ENCODE data around the gene CRISPLD2.

The CRISPLD2 gene

DNA sequence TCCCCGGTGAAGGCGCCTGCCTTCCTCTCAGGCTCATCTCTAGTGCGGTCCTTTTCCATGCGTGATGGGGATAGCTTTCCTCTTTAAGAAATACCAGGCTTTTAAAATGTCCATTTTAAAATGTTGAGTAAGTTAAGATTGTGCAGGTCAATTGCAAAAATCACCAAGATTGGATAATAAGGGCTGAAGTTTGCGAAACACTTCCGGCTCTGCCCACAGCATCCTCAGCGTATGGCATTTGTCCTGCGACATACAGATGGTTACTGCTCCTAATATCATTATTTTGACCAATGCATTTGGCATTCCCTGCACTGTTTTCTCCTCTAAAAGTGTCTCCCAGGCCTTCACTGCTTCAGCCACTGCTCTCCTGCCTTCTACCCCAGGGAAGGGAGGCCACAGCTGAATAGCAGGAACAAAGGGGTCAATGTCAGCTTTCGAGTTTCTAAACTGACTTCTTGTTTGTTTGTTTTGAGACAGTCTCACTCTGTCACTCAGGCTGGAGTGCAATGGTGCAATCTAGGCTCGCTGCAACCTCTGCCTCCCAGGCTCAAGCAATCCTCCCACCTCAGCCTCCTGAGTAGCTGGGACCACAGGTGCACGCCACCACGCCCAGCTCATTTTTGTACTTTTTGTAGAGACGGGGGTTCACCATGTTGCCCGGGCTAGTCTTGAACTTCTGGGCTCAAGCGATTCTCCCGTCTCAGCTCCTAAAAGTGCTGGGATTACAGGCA lies 91.9 kb downstream of the CRISPLD2 start:
- no peak for DNase-seq (ENCODE audit: low read depth in 2 of 2)

DNA sequence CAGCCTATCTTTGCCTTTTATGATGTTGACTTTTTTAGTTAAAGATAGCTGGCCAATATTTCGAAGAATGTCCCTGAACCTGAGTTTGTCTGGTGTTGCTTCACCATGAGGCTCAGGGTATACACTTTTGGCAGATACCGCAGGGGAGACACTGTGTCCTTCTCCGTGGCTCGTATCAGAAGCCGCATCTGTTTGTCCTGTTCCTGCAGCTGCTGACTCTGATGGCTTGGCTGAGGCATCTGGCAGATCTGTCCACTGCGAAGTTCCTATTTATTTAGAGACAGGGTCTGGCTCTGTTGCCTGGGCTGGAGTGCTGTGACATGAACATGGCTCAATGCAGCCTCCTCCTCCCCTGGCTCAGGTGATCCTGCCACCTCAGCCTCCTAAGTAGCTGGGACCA lies 93.5 kb downstream of the CRISPLD2 start:
- DNase-seq (ENCODE audit: low read depth in 2 of 2), result no peak

DNA sequence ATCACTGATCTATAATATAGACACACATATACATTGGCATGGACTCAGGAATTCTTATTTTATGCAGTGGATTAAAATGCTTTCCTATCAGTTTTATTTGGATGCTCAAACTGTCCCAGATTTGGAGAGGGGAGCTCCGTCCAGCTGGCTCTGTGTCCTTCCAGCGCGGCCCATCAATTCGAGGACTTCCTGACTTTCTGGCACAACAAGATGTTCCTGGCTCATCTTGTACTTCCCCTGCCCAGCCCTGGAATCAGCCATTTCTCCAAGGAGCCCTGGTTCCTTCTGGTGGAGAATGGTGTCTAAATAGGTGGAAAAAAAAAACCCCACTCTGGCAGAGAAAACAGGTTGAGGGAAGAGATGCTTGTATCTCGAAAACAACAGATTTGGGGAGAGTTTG lies 94.5 kb downstream of the CRISPLD2 start:
- DNase-seq (ENCODE audit: low read depth in 2 of 2), result no peak

DNA sequence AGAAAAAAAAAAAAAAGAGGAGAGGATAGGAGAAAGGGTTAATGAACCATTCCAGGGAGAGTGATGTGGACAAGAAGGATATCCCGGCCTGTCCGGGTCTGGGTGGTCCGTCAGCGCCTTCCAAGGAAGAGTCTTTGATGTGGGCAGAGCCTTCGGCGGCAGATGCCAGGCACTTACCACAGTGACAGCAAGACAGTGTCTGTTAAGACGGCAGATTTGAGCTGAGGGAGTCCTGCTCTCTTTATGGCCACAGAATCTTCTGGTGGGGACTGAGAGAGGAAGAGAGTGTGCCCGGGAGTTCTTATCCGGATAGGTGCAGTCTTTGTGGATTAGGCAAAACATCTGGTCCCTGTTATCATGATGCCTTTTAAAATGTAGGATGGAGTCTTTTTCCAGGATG lies 96.4 kb downstream of the CRISPLD2 start:
- no peak for DNase-seq (ENCODE audit: low read depth in 2 of 2)

DNA sequence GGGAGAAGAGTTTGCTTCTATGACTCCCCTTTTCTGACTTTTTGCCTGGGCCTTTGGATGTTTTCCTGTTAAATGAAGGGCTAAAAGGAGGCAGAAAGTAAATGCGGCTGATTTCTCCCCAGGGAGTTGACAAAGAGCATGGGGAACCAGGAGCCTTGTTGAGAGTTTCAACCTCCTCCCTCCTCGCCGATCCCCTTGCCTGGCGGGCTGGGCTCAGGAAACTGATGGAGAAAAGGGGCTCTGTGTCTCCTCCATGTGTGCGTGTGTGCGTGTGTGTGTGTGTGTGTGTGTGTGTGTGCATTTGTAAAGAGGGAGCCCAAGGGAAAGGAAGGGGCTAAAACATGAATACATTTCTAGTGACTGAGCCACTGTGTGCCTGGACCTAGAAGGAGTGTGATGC lies 97.1 kb downstream of the CRISPLD2 start:
- no peak for DNase-seq (ENCODE audit: low read depth in 2 of 2)

DNA sequence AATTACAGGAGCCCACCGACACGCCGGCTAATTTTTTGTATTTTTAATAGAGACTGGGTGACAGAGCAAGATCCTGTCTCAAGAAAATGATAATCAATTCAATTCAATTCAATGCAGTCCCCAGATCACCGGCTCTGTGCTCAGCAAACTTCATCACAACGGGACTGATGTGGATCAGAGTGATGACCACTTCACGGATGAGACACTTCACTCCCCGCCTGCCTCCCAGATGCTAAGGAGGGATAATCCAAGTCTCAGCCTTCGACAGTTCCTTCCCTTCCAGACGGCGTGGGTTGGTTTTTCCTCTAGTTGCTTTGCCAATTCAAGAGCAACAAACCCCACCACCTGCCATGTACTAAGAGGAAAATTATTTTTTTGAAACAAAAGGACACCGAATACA lies 97.7 kb downstream of the CRISPLD2 start:
- DNase-seq (ENCODE audit: low read depth in 2 of 2), result no peak

DNA sequence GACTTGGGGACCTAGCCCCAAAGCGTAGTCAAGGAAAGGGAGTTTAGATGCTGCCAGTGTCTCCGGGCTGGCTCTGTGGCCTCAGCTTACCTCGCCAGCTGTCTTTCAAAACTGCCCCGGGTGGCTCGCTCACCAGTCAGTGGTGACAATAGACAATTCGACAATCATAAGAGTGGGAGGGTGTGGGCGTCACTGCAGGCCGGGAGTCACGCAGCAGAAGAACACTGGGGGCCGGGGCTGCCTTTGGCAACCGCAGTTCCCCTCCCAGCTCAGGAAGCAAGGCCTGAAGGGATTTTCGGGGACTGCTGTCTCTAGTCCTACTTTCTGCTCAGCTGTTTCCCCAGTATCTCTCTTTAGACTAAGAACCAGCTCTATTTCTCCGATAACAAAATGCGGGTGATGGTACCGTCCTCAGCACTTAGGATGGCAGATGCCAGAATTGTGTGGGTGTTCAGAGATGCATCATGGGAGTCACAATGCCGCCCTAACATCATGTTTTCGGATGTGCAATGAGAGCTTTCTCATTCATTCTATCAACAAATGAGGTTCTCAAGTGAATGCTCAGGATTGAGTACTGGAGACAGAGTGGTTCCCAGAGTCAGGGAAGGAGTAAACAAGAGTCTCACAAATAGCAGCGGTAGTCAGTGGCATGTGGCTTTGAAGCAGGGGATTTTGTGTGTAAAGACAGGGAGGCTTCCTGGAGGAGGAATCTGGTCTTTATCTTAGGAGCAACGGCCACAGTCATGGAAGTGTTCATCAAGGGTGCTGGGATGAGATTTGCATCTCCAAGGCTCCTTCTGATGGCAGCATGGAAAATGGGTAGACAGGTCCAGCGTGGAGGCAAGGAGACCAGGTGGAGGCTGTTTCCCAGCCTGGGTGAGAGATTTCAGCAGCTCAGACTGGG lies 98.5 kb downstream of the CRISPLD2 start:
- DNase-seq (ENCODE audit: low read depth in 2 of 2), result no peak

DNA sequence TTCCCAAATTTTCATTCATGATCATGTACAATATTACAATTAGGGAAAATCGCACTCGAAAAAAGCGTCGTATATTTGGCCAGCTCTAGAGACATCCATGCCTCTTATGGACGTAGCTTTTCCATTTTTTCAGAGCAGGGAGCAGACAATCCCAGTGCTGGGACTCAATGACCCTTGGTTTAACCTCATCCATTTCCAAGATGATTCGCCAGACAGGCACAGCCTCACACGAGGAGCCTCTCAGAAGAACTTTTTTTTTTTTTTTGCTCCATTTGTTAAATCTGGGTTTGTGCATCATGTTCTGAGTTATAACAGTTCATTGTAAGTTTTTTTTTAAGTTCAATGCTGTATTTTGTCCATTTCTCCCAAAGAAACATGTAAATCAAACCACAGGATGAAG lies 99.5 kb downstream of the CRISPLD2 start:
- DNase-seq (ENCODE audit: low read depth in 2 of 2), result no peak

DNA sequence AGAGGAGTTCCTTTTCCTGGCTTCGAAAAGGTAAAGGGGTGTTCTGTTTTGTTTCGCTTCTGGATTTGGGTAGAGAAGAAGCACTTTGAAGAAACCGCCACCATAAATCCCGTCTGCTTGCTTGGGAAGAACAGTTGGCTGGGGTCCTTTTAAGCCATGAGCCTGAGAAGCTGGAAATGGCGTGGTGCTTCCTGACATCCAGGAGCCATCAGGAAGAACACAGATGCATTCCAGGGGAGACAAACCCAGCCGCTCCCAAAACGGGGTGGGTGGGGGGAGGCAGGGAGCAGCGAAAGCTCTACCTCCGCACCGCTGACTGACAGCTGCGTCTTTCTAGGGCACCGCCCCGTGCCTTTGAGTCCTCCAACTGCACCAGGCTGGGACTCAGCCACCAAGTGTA lies 99.9 kb downstream of the CRISPLD2 start:
- DNase-seq (ENCODE audit: low read depth in 2 of 2), result no peak

DNA sequence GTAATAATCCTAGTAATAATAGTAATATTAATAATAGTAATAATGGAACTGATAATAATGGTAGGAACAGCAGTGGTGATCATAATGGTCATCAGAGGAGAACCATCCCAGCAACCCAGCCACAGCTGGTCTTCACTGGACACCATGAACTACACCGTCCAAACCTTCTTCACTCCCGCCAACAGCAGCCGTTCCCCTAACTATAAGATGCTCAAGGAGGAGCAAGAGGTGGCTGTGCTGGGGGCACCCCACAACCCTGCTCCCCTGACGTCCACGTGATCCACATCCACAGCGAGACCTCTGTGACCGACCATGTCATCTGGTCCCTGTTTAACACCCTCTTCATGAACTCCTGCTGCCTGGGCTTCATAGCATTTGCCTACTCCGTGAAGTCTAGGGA lies 100.5 kb downstream of the CRISPLD2 start:
- no peak for DNase-seq (ENCODE audit: low read depth in 2 of 2)

DNA sequence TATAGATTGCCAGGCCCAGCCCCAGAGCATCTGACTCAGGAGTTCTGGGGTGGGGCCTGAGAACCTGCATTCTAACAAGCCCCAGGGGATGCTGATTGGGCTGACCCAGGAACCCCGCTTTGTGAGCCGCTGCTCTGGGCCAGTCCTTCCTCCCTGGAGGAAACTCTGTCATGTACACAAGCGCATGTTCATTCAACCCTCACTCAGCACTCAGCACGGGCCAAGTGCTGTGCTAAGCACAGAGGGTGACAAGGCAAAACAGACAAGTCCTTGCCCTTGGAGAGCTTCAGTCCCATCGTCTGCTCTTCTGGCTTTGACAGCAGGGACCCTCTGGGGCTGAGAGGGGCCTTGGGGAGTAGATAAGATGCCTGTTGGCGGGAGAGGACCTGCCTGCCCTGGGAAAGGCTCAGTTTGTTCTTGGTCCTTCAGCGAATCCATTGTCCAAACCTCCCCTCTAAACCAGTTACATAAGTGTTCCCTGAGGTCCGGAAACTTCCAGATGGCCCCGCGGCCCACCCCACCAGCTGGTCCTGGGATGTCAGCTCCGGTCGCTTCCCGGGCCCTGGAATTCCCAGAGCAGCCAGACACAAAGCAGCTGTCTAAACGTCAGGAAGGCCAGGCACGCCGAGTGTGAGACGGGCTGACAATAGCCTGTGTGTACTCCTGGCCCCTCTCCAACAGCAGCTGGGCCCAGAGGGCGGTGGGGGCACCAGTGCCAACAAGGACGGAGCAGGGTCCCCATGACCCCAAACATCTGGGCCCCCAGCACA lies 102.8 kb downstream of the CRISPLD2 start:
- no peak for DNase-seq (ENCODE audit: low read depth in 2 of 2)

DNA sequence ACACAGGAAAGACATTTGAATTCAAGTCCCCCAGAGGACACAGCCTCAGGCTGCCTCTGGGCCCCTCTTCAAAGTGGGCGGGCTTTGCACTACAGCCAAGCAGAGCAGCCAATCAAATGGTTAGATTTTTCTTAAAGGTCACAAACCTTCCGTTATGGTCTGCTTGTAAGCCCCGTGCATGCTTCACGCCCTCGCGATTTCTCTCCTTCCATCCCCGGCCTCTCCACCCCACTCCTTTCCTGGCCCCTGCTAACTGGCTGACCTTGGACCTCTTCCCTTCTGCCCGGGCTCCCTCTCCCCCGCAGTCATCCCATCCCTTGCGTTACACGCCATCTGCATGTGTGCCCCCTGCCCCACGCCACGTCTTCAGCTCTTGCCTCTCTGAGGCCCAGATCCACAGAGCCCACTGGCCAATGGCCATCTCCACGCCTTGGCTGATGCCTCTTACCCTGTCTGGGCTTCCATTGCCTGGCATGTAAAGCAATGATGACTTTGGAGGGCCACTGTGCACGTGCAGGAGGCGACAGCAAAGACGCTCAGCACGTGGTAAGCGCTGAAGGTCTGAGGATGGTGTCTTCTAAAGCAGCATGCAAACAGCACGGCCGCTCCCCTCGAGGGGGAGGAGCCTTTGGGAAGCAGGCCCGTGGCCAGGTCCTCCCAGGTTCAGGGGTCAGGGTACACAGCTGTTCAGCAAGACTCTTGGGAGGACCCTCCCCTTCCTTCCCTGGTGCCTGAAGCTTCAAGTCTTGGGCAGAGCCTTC lies 104.7 kb downstream of the CRISPLD2 start:
- DNase-seq (ENCODE audit: low read depth in 2 of 2), result no peak

DNA sequence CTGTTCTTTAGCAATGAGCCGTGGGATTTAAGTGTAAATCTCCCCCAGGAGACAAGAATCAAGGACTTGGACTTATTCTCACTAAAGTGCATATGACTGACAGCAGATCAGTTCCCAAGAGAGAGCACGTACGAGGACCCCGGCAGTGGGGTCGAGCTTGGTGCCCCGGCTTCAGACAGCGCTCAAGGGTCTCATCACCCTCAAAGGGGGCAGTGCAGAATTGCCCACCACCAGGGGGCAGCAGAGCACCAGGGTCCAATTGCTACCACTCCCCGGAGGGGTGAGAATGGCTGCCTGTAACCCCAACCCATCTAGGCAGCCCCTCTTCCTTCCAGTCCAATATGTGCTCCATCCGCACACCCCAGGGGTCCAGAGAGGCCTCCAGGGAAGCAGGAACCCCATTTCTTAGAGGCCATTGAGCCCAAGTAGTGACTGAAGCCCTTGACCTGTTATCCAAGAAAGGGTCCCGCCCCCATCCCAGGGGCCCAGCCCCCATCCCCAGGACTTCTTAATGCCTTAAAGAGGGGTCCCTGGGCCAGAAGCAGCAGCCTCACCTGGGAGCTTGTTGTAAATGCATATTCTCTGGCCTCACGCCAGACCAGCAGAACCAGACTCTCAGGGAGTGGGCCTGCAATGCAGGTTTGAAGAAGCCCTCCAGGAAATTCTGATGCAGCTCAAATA lies 105.4 kb downstream of the CRISPLD2 start:
- peak; percentile 24 to 72 for DNase-seq (ENCODE audit: low read depth in 2 of 2)

DNA sequence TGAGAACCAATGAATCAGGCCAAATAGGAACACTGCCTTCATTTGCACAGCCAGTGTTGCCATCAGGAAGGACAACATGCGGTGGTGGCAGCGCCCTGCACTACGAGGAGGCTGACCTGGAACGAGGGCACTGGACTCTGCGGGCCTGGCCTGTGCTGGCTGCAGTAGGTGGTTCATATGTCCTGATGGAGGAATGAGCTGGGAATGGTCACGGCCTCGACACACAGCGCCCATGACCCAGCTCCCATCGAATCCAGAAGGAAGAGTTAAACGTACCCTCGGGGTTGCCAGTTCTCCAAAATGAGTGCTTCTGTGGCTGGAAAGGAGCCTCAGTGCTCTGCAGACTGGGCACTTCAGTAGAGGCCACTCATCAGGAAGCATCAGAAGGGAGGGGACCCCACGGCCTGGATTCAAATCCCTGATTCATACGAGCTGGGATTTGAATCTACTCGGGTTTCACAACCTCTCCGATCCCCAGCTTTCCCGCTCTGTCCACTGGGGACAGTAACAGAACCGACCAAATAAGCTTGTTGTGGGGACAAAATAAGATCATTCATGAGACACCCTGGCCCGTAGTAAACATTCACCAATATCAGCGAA lies 106.1 kb downstream of the CRISPLD2 start:
- no peak for DNase-seq (ENCODE audit: low read depth in 2 of 2)

DNA sequence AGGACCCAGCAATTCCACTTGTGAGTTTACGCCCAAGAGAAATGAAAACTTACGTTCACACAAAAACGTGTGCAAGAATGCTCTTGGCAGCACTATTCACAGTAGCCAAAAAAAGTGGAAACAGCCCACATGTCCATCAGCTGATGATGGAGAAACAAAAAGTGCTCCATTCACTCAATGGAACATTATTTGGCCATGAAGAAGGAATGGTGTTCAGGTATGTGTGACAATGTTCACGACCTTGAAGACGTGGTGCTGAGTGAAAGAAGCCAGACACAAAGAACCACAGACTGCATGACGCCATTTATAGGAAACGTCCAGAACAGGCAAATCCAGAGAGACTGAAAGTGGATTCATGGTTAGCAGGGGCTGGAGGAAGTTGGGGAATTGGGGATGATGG lies 106.7 kb downstream of the CRISPLD2 start:
- DNase-seq (ENCODE audit: low read depth in 2 of 2), result no peak

DNA sequence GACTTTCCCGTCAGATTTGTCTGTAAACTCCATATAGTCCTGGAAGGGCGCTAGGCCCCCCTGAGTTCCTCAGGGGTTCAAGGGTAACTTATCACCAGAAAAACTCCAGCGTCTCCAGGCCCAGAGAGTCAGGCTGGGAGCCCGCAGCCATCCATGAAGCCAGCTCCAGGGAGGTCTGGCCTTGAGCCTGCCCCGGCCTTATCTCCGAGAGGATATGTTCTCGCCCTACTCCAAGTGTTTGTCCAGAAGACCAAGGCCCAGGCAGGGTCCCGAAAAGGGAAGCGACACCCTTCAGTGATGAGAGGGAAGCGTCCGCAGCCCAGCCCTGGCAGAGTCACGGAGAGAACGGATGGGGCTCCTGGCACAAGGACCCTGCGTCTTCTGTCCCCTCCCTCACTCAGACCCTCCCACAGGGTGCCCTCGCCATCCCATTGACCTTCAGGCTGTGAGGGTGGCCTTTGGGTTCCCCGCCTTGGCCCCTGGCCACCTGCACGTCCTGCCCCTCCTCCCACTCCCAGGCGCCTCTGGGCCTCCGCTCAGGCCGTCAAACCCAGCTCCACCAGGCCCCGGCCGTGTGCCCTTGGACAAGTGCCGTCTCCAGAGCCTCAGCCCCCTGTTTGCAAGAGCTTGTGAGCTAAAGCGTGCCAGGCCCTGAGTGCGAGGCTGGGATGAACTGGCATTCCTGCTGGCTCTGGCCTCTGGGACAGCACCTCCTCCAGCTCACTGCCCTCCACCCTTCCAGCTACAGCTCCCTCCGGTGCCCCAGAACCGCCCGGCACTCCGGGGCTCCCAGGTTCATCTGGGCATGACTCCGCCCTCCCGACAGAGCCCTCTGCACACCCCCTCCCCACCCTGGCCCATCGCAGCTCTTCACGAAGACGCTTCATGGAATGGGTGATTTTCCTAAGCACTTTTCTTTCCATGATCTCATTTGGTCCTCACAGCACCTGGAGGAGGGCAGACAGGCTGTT lies 108.1 kb downstream of the CRISPLD2 start:
- DNase-seq (ENCODE audit: low read depth in 2 of 2), result no peak

DNA sequence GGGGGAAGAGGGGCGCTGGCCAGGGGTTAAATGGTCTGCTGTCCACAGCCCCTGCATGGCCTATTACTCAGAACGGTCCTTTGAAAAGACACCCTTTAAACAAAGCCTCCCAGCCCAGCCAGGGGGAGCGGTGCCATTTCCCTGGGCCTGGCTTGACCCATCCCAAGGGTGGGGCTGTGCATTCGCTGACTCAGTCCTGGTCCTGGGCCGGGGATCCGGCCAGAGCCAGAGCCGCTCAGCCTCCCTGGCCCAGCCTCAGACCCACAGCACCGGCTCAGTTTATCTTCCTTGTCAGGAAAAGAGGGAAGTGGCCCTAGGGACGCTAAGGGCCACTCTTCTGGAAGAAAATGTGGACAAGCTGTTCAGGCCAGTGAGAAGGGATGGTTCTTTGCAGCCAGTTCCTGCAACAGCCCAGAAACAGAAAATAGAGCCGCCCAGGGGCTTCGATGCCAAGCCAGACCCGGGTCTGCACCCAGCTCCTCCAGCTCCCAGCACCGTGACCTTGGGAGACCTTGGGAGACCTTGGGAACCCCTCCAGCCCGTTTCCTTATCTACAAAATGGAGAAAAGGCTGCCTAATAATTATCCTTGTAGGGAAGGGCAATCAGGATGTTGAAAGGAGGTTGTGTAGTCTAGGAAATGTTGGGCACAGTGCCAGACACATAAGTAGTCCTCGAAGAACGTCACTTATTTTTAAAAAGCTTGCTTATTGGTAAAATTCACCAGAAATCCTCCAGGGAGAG lies 109.1 kb downstream of the CRISPLD2 start:
- DNase-seq (ENCODE audit: low read depth in 2 of 2), result no peak

DNA sequence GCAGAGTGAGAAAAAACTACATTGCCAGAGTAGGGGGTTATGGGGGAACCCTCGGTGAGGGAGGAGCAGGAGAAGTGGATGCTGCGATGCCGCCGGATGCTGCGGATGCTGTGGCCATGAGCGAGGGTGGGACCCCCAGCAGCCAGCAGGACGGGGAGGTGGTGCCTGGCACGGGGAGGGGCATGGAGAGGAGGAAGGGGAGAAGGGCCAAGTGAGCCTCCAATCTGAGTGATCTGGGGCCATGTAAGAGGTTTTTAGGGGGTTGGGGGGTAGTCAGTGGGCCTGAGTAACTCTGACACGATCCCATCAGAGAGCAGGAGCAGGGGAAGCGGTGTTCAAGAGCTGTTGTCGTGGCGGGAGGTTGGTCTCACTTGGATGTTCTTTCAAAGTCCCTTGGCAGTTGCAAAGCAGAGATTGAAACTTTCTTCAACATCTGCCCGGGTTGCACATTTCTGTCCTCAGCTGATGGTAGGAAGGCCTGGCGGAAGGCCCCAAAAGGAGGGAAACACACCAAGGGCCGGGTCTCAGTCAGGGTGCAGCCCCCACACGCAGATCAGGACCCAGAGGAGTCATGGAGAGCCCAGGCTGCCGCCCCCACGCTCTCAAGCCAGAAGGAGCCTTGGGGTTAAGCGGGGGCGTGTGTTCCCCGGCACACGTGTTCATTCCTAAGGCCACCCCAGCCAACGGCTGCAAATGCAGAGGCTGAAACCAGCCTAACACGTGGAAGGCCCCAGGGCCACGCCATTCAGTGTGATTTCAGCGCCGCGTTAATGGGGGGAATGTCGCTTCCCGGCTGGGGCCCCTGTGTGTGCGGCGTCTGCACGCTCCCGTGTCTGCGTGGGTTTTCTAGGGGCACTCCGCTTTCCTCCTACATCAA lies 109.9 kb downstream of the CRISPLD2 start:
- no peak for DNase-seq (ENCODE audit: low read depth in 2 of 2)
